ENCODE data around the gene NOL7. TPM values are rescaled to one million over a fixed set of nuclear protein-coding genes. Genes with fewer than 3 reads are reported as not detected.
A peak's percentile ranks its signal among the peaks of the same experiment; 100 is the strongest.

Gene NOL7
- polyA plus RNA-seq, 3 donors: 22.7 to 58.5 (median 56.9) TPM

DNA sequence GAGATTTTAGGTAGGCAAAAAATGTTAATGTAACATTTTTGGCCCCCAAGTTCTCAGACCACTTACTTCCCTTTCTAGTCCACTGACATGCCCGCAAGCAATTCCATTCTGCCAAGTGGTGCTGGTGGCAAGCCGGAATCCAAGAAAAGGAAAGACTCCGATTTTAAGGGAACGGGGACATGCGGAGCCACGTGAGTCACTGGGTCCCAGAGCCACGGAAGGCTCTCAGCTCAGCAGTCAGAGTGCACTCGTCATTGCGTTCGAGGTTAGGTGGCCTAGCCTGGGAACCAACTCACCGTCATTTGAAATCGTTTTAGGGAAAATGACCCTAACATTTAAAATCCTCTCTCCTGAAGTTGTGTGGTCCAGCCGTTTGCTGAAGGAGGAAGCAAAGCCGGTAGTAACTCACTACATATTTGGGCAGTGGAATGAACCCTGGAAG lies 41.4 kb upstream of the NOL7 start:
- peaks cover 17% of the 10 kb centered on the region for H3K4me1 Mint-ChIP-seq
- Histone ChIP-seq H4K20me1 (ENCODE audit: insufficient read depth, low read length) (no peaks in the 10 kb centered on the region), H3K9me3 (replicated peaks in 1 of 2; ENCODE audit: control insufficient read depth in 1 of 2, insufficient read depth in 1 of 2, low read length in 2 of 2) (no peaks in the 10 kb centered on the region), H3K9ac (ENCODE audit: insufficient read depth, low read length, poor library complexity, severe bottlenecking) (peak overlapping the region; percentile 90), H2AFZ (ENCODE audit: insufficient read depth, low read depth, low read length, poor library complexity, severe bottlenecking) (peak overlapping the region; percentile 70), H3K4me2 (replicated peaks; ENCODE audit: extremely low read depth, low read length, poor library complexity, severe bottlenecking) (peak overlapping the region; percentile 92), H3K4me1 (ENCODE audit: control insufficient read depth in 1 of 2, insufficient read depth in 2 of 2, low read length in 2 of 2) (peaks cover 11 to 16% of the 10 kb centered on the region in 2 donors), H3K27me3 (ENCODE audit: control insufficient read depth in 2 of 2, insufficient read depth in 2 of 2, low read length in 2 of 2) (no peaks in the 10 kb centered on the region), H3K79me2 (ENCODE audit: insufficient read depth, low read length) (no peaks in the 10 kb centered on the region), H3K4me3 (replicated peaks in 1 of 3; ENCODE audit: low read depth in 2 of 3, low read length in 3 of 3) (peak overlapping the region; percentile 71 to 94 (median 87)), H3K36me3 (replicated peaks in 1 of 2; ENCODE audit: control insufficient read depth in 1 of 2, insufficient read depth in 2 of 2, low read length in 2 of 2) (no peaks in the 10 kb centered on the region), H3K27ac (ENCODE audit: low read depth in 1 of 2, low read length in 2 of 2) (peak overlapping the region; percentile 35 to 92)
- H3K27ac Mint-ChIP-seq: peak overlapping the region; percentile 82 to 96 (median 87)
- peak; percentile 39 to 70 (median 54) for DNase-seq
- H3K36me3 Mint-ChIP-seq: peaks cover 0 to 5% of the 10 kb centered on the region in 2 donors
- peaks cover 4 to 6% (median 4%) of the 10 kb centered on the region in 3 donors for H3K27me3 Mint-ChIP-seq (ENCODE audit: low read depth in 3 of 3)
- peaks cover 0 to 3% (median 0%) of the 10 kb centered on the region in 7 donors for H3K9me3 Mint-ChIP-seq
- WGBS (ENCODE audit: insufficient coverage): 3% methylated on average over 7 of the region's 14 CpGs
- TF ChIP-seq, protein P1, sequence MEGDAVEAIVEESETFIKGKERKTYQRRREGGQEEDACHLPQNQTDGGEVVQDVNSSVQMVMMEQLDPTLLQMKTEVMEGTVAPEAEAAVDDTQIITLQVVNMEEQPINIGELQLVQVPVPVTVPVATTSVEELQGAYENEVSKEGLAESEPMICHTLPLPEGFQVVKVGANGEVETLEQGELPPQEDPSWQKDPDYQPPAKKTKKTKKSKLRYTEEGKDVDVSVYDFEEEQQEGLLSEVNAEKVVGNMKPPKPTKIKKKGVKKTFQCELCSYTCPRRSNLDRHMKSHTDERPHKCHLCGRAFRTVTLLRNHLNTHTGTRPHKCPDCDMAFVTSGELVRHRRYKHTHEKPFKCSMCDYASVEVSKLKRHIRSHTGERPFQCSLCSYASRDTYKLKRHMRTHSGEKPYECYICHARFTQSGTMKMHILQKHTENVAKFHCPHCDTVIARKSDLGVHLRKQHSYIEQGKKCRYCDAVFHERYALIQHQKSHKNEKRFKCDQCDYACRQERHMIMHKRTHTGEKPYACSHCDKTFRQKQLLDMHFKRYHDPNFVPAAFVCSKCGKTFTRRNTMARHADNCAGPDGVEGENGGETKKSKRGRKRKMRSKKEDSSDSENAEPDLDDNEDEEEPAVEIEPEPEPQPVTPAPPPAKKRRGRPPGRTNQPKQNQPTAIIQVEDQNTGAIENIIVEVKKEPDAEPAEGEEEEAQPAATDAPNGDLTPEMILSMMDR (IDR thresholded peaks at IDR 0.05): no peak
- H3K4me3 Mint-ChIP-seq: peak overlapping the region; percentile 85 to 96
- intact Hi-C loops (cut with micrococcal nuclease): loop anchor here (5.0 to 10.0 kb wide), 5 partner anchors 44 to 236 kb away; partner anchors contain the start of genes GFOD1 (in 2 of the 2) and NOL7 (in 1 of the 2)

DNA sequence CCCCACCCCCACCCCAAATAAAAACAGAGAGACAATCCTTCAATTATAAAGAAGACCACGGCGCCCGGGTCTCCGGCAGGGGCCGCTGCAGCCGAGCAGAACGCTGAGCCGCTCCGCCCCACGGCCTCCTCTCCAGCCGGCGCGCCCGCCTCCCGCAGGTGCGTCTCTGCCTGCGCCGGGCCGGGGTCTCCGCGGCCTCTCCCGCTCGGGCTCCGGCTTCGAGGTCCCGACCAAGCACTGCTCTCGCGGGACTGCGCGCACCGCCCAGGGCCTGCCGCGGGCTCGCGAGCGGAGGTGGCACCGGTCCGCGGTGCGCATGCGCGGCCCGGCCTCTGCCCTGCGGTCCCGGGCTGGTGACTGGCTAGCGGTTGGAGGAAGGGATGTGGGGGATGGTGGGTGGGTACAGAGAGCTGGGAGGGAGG lies 41.0 kb upstream of the NOL7 start:
- no peaks in the 10 kb centered on the region for H3K36me3 ChIP-seq (replicated peaks in 1 of 2; ENCODE audit: control insufficient read depth in 1 of 2, insufficient read depth in 2 of 2, low read length in 2 of 2)
- H3K9me3 ChIP-seq (replicated peaks in 1 of 2; ENCODE audit: control insufficient read depth in 1 of 2, insufficient read depth in 1 of 2, low read length in 2 of 2): no peaks in the 10 kb centered on the region
- peak overlapping the region; percentile 92 for H3K4me2 ChIP-seq (replicated peaks; ENCODE audit: extremely low read depth, low read length, poor library complexity, severe bottlenecking)
- WGBS (ENCODE audit: insufficient coverage): under 1% methylated on average over 45 of the region's 46 CpGs
- peak overlapping the region; percentile 95 to 99 (median 97) for H3K27ac Mint-ChIP-seq
- peak overlapping the region; percentile 90 for H3K9ac ChIP-seq (ENCODE audit: insufficient read depth, low read length, poor library complexity, severe bottlenecking)
- peaks cover 0 to 5% of the 10 kb centered on the region in 2 donors for H3K36me3 Mint-ChIP-seq
- peak overlapping the region; percentile 92 for H3K27ac ChIP-seq (ENCODE audit: low read depth in 1 of 2, low read length in 2 of 2)
- peak overlapping the region; percentile 71 to 94 (median 87) for H3K4me3 ChIP-seq (replicated peaks in 1 of 3; ENCODE audit: low read depth in 2 of 3, low read length in 3 of 3)
- H3K4me1 Mint-ChIP-seq: peaks cover 17% of the 10 kb centered on the region
- TF ChIP-seq, protein P1 (IDR thresholded peaks at IDR 0.05): peak; percentile 40
- DNase-seq: peak; percentile 85 to 89 (median 86)
- no peaks in the 10 kb centered on the region for H3K79me2 ChIP-seq (ENCODE audit: insufficient read depth, low read length)
- no peaks in the 10 kb centered on the region for H4K20me1 ChIP-seq (ENCODE audit: insufficient read depth, low read length)
- peaks cover 4 to 6% (median 4%) of the 10 kb centered on the region in 3 donors for H3K27me3 Mint-ChIP-seq (ENCODE audit: low read depth in 3 of 3)
- peaks cover 11 to 16% of the 10 kb centered on the region in 2 donors for H3K4me1 ChIP-seq (ENCODE audit: control insufficient read depth in 1 of 2, insufficient read depth in 2 of 2, low read length in 2 of 2)
- H3K9me3 Mint-ChIP-seq: peaks cover 0 to 3% (median 0%) of the 10 kb centered on the region in 7 donors
- H2AFZ ChIP-seq (ENCODE audit: insufficient read depth, low read depth, low read length, poor library complexity, severe bottlenecking): peak overlapping the region; percentile 90
- H3K27me3 ChIP-seq (ENCODE audit: control insufficient read depth in 2 of 2, insufficient read depth in 2 of 2, low read length in 2 of 2): no peaks in the 10 kb centered on the region
- intact Hi-C loops (cut with micrococcal nuclease): loop anchor here (5.0 to 10.0 kb wide), 5 partner anchors 43 to 237 kb away; partner anchors contain the start of genes GFOD1 (in 2 of the 2) and NOL7 (in 1 of the 2)
- peak overlapping the region; percentile 96 to 97 for H3K4me3 Mint-ChIP-seq

Data from CD14-positive monocyte (primary cell).